Bronchial epithelial cell (primary cell): Measurements from ENCODE around the gene STK32A. TPM values are rescaled to one million over a fixed set of nuclear protein-coding genes. Genes with fewer than 3 reads are reported as not detected.
A peak's percentile ranks its signal among the peaks of the same experiment; 100 is the strongest.

Experiments used
- DNase-seq: peaks from one replicate; pipeline ENCODE4 v3.0.0-alpha.2; 2010; ENCODE audit warnings: low read depth
- FAIRE-seq: peaks from 2 replicates; lab custom pipeline; 2011; peaks lifted over from hg19 to GRCh38; lab: Jason Lieb, UNC
- H3K27me3 ChIP-seq: 2 replicates; pipeline ENCODE4 v1.5.1; 2011; ENCODE audit warnings: low read length; ENCODE audit not compliant: control insufficient read depth, insufficient read depth
- H3K36me3 ChIP-seq: 2 replicates; pipeline ENCODE4 v1.5.1; 2011; ENCODE audit warnings: low read length; ENCODE audit not compliant: control insufficient read depth, insufficient read depth
- H3K4me3 ChIP-seq: 2 replicates; pipeline ENCODE4 v1.5.1; 2011; ENCODE audit warnings: mild to moderate bottlenecking, low read depth, low read length, control low read depth
- CTCF ChIP-seq: IDR thresholded peaks from 2 replicates; pipeline ENCODE4 v1.5.1; 2011; ENCODE audit warnings: mild to moderate bottlenecking, moderate library complexity, low read length, control low read depth, inconsistent platforms; ENCODE audit not compliant: insufficient read depth, severe bottlenecking
- total RNA-seq: library from RNA; depleted of rRNA; stranded (reverse); fragments of >200 nt; gene quantifications from 2 replicates; pipeline ENCODE4 v1.2.1, GENCODE V29; 2014

Gene STK32A
- total RNA-seq, 1 donor from 2014 or later = 5.5 TPM

GRCh38 chr5:147412561-147412960 is 177.7 kb downstream of the STK32A start:
- Histone ChIP-seq H3K27me3 (no peaks in the 10 kb centered on the region), H3K36me3 (no peaks in the 10 kb centered on the region), H3K4me3 (no peak overlapping the region)
- TF ChIP-seq CTCF = no peak
- DNase-seq = no peak
- no peak for FAIRE-seq

GRCh38 chr5:147413266-147413665 is 178.4 kb downstream of the STK32A start:
- no peaks in the 10 kb centered on the region for H3K27me3 ChIP-seq
- H3K4me3 ChIP-seq = no peak overlapping the region
- FAIRE-seq (no peak), DNase-seq (no peak)
- H3K36me3 ChIP-seq = no peaks in the 10 kb centered on the region
- no peak for TF ChIP-seq CTCF

DNA sequence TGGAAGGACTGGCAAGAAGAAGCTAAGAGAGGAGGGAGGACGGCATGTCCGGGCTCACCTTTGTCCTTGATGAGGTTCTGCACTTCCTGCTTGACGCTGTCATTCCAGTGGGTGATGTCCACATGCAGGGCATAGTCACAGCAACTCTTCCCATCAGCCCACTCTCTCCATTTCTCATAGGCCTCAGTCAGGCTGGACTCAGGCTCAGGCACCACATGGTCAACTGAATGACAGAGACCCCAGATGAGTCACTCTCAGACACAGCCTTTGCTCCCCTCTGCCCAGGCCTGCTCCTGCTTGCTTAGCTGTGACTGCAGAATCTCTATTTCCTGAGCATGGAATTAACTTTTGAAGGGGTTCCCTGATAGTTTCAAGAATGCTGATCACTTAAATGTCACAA is 180.8 kb downstream of the STK32A start:
- TF ChIP-seq CTCF = no peak

DNA sequence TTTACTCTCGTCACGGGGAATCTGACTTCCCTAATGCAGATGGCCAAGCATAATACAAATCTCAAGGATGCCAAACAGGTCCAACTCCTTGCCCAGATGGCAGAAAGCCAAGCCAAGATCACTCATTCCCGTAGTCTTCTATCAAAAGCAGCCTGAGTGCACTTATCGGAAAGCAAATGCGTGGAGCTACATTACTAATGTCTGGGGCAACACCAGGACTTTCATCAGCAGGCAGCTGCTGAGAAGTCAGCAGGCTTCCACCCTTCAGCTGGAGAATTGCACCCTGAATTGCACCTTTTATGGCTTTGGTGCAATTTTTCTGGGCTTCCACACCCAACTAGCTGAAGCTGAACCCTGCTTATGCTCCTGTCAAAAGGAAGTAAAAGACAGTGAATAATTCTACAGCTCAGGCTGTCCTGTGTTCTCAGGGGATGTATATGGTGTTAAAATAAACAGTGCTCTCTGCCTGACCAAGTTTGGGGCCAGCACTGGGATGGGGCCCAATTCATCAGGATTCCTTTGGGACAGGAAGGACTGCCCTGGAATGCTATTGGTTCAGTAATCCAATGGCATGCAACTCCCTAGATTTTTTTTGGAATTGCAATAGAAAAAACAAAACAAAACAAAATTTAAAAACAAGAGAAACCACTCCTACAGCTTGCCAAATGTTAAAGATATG is 182.4 kb downstream of the STK32A start:
- TF ChIP-seq CTCF = no peak
- DNase-seq (peak; percentile 93), FAIRE-seq (no peak)
- Histone ChIP-seq H3K36me3 (no peaks in the 10 kb centered on the region), H3K4me3 (no peak overlapping the region), H3K27me3 (no peaks in the 10 kb centered on the region)

More for the DNA sequence above, 180.8 kb downstream of the STK32A start:
- peak; percentile 84 for FAIRE-seq
- Histone ChIP-seq H3K4me3 (no peak overlapping the region), H3K36me3 (no peaks in the 10 kb centered on the region), H3K27me3 (no peaks in the 10 kb centered on the region)
- DNase-seq = peak; percentile 75

- no peaks in the 10 kb centered on the region for H3K36me3 ChIP-seq
- H3K27me3 ChIP-seq = no peaks in the 10 kb centered on the region
- no peak for TF ChIP-seq CTCF
- DNase-seq = no peak
- H3K4me3 ChIP-seq = no peak overlapping the region
- FAIRE-seq = no peak
Measured at GRCh38 chr5:147418613-147419012, 183.8 kb downstream of the STK32A start.

- no peak for FAIRE-seq
- DNase-seq = no peak
- Histone ChIP-seq H3K36me3 (no peaks in the 10 kb centered on the region), H3K27me3 (no peaks in the 10 kb centered on the region), H3K4me3 (no peak overlapping the region)
- no peak for TF ChIP-seq CTCF
Measured at GRCh38 chr5:147426640-147427327, 192.0 kb downstream of the STK32A start.
